ENCODE measurements around the gene VWA3B. TPM values are rescaled to one million over a fixed set of nuclear protein-coding genes. Genes with fewer than 3 reads are reported as not detected.

VWA3B gene
- total and polyA plus RNA-seq, 8 donors: 1.0 to 7.8 (median 4.6) TPM; not detected in 1

- no peak overlapping the region for H3K27ac ChIP-seq
- no peak overlapping the region for H3K4me3 ChIP-seq
- H3K4me1 ChIP-seq: no peaks in the 10 kb centered on the region
- intact Hi-C loops (cut with DNase I): no loop called here
- no peak for DNase-seq
- ATAC-seq: peak; percentile 76
- H3K27me3 ChIP-seq: peaks cover 0 to 18% of the 10 kb centered on the region in 2 donors
- no peaks in the 10 kb centered on the region for H3K36me3 ChIP-seq
- no peaks in the 10 kb centered on the region for H3K9me3 ChIP-seq
- no peak for TF ChIP-seq CTCF (IDR thresholded peaks at IDR 0.05)
Measured at GRCh38 chr2:98121149-98121548, 34.2 kb downstream of the VWA3B start.

- Histone ChIP-seq H3K4me3 (no peak overlapping the region), H3K36me3 (no peaks in the 10 kb centered on the region), H3K4me1 (no peaks in the 10 kb centered on the region), H3K9me3 (no peaks in the 10 kb centered on the region), H3K27ac (no peak overlapping the region), H3K27me3 (peaks cover 0 to 18% of the 10 kb centered on the region in 2 donors)
- TF ChIP-seq CTCF (IDR thresholded peaks at IDR 0.05): no peak
- DNase-seq (no peak), ATAC-seq (no peak)
- intact Hi-C loops (cut with DNase I): no loop called here
Measured at GRCh38 chr2:98122524-98122923, 35.6 kb downstream of the VWA3B start.

GRCh38 chr2:98123286-98123685 is 36.3 kb downstream of the VWA3B start:
- peaks cover 0 to 18% of the 10 kb centered on the region in 2 donors for H3K27me3 ChIP-seq
- H3K36me3 ChIP-seq: no peaks in the 10 kb centered on the region
- H3K4me3 ChIP-seq: no peak overlapping the region
- TF ChIP-seq CTCF (IDR thresholded peaks at IDR 0.05): no peak
- H3K27ac ChIP-seq: no peak overlapping the region
- no peaks in the 10 kb centered on the region for H3K4me1 ChIP-seq
- no peaks in the 10 kb centered on the region for H3K9me3 ChIP-seq
- ATAC-seq (no peak), DNase-seq (no peak)
- intact Hi-C loops (cut with DNase I): no loop called here

- Histone ChIP-seq H3K36me3 (no peaks in the 10 kb centered on the region), H3K4me1 (no peaks in the 10 kb centered on the region), H3K9me3 (no peaks in the 10 kb centered on the region), H3K4me3 (no peak overlapping the region), H3K27ac (no peak overlapping the region), H3K27me3 (peaks cover 0 to 18% of the 10 kb centered on the region in 2 donors)
- no peak for TF ChIP-seq CTCF (IDR thresholded peaks at IDR 0.05)
- ATAC-seq: no peak
- DNase-seq: no peak
- intact Hi-C loops (cut with DNase I): no loop called here
Measured at GRCh38 chr2:98126061-98126460, 39.1 kb downstream of the VWA3B start.

- DNase-seq (no peak), ATAC-seq (no peak)
- Histone ChIP-seq H3K4me3 (no peak overlapping the region), H3K27ac (no peak overlapping the region), H3K9me3 (no peaks in the 10 kb centered on the region), H3K36me3 (no peaks in the 10 kb centered on the region), H3K27me3 (peaks cover 0 to 24% of the 10 kb centered on the region in 2 donors), H3K4me1 (no peaks in the 10 kb centered on the region)
- intact Hi-C loops (cut with DNase I): no loop called here
- no peak for TF ChIP-seq CTCF (IDR thresholded peaks at IDR 0.05)
Measured at GRCh38 chr2:98127229-98127989, 40.4 kb downstream of the VWA3B start.
